Activated CD4-positive, alpha-beta T cell treated with anti-CD3 and anti-CD28 coated beads, Interleukin-2, amount 10 ng/mL, durations not matched to agents 24 days and 14 days (primary cell): ENCODE data around the gene IRF9. TPM values are rescaled to one million over a fixed set of nuclear protein-coding genes. Genes with fewer than 3 reads are reported as not detected.
A peak's percentile ranks its signal among the peaks of the same experiment; 100 is the strongest.

Source experiments
- DNase-seq: peaks from one replicate; pipeline ENCODE4 v3.0.0; 2022
- H3K27ac Mint-ChIP-seq: one replicate; pipeline ENCODE4 v1.8.0; 2022; ENCODE audit warnings: mild to moderate bottlenecking, mixed read lengths
- H3K27me3 Mint-ChIP-seq: one replicate; pipeline ENCODE4 v1.8.0; 2022; ENCODE audit warnings: mixed read lengths
- H3K36me3 Mint-ChIP-seq: one replicate; pipeline ENCODE4 v1.8.0; 2022; ENCODE audit warnings: low read depth, mild to moderate bottlenecking, mixed read lengths
- H3K4me1 Mint-ChIP-seq: one replicate; pipeline ENCODE4 v1.8.0; 2021; ENCODE audit warnings: mixed read lengths
- H3K4me3 Mint-ChIP-seq: one replicate; pipeline ENCODE4 v1.8.0; 2022; ENCODE audit warnings: mild to moderate bottlenecking, moderate library complexity, mixed read lengths
- H3K9me3 Mint-ChIP-seq: one replicate; pipeline ENCODE4 v1.8.0; 2021; ENCODE audit warnings: mixed read lengths
- intact Hi-C: fragments of 100-400 bp; cut with micrococcal nuclease; formaldehyde crosslinking; loops from one replicate; pipeline ENCODE4 v1.15.1; 2023
- total RNA-seq: library from RNA; stranded (reverse); gene quantifications from 2 replicates; pipeline ENCODE4 v1.2.3, GENCODE V29; 2022

The IRF9 gene
- total RNA-seq, 1 donor from 2014 or later, result 159 TPM

GRCh38 chr14:24123424-24124417 lies 37.3 kb upstream of the IRF9 start:
- Mint-ChIP-seq H3K9me3 (no peaks in the 10 kb centered on the region), H3K4me1 (peaks cover 2% of the 10 kb centered on the region), H3K36me3 (peaks cover 43% of the 10 kb centered on the region), H3K27ac (peak overlapping the region; percentile 26), H3K4me3 (no peak overlapping the region), H3K27me3 (no peaks in the 10 kb centered on the region)
- intact Hi-C loops, result no loop called here
- DNase-seq, result no peak

- peaks cover 27% of the 10 kb centered on the region for H3K36me3 Mint-ChIP-seq
- H3K4me1 Mint-ChIP-seq, result peaks cover 7% of the 10 kb centered on the region
- H3K4me3 Mint-ChIP-seq, result no peak overlapping the region
- intact Hi-C loops, result no loop called here
- H3K9me3 Mint-ChIP-seq, result no peaks in the 10 kb centered on the region
- no peaks in the 10 kb centered on the region for H3K27me3 Mint-ChIP-seq
- H3K27ac Mint-ChIP-seq, result no peak overlapping the region
- DNase-seq, result no peak
These were observed 34.1 kb upstream of the IRF9 start for GRCh38 chr14:24126939-24127338.

GRCh38 chr14:24127673-24128072 lies 33.4 kb upstream of the IRF9 start:
- no peak for DNase-seq
- Mint-ChIP-seq H3K4me3 (no peak overlapping the region), H3K36me3 (peaks cover 24% of the 10 kb centered on the region), H3K27ac (no peak overlapping the region), H3K9me3 (no peaks in the 10 kb centered on the region), H3K27me3 (no peaks in the 10 kb centered on the region), H3K4me1 (peaks cover 11% of the 10 kb centered on the region)
- intact Hi-C loops, result no loop called here

DNA sequence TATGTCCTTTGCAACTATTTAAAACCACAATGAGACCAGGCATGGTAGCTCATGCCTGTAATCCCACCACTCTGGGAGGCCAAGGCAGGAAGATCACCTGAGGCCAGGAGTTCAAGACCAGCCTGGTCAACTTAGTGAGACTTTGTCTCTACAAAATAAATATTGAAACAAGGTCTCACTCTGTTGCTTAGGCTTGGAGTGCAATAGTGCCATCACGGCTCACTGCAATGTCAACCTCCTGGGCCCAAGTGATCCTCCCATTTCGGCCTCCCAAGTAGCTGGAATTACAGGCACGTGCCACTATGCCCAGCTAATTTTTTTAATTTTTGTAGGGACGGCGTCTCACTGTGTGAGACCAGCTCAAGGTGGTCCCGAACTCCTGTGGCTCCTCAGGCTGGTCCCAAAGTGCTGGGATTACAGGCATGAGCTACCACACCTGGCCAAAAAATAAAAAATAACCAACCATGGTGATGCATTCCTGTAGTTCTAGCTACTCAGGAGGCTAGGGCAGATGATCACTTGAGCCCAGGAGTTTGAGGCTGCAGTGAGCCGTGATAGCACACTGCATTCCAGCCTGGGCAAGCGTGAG lies 31.6 kb upstream of the IRF9 start:
- Mint-ChIP-seq H3K4me1 (peaks cover 13% of the 10 kb centered on the region), H3K9me3 (no peaks in the 10 kb centered on the region), H3K36me3 (peaks cover 11% of the 10 kb centered on the region), H3K27ac (no peak overlapping the region), H3K27me3 (no peaks in the 10 kb centered on the region), H3K4me3 (no peak overlapping the region)
- DNase-seq, result no peak
- intact Hi-C loops, result no loop called here

- Mint-ChIP-seq H3K4me3 (no peak within 1 kb of the TSS), H3K4me1 (peaks cover 16% of the 10 kb centered on the region), H3K9me3 (no peaks in the 10 kb centered on the region), H3K27ac (no peak within 1 kb of the TSS), H3K36me3 (peaks cover 8% of the 10 kb centered on the region), H3K27me3 (no peaks in the 10 kb centered on the region)
- DNase-seq, result no peak
- intact Hi-C loops, result no loop called here
These were observed 30.7 kb upstream of the IRF9 start, which contains the start of gene FITM1 for GRCh38 chr14:24130380-24130716. TSS of gene FITM1 (plus strand) at chr14:24130659. CDS start at chr14:24131564, 905 bp downstream.

GRCh38 chr14:24130717-24131548 lies 30.1 kb upstream of the IRF9 start:
- H3K27me3 Mint-ChIP-seq, result no peaks in the 10 kb centered on the region
- no peak overlapping the region for H3K27ac Mint-ChIP-seq
- H3K9me3 Mint-ChIP-seq, result no peaks in the 10 kb centered on the region
- no peak overlapping the region for H3K4me3 Mint-ChIP-seq
- H3K4me1 Mint-ChIP-seq, result peaks cover 19% of the 10 kb centered on the region
- no peak for DNase-seq
- peaks cover 8% of the 10 kb centered on the region for H3K36me3 Mint-ChIP-seq
- intact Hi-C loops, result no loop called here

GRCh38 chr14:24131549-24131966 lies 29.5 kb upstream of the IRF9 start:
- Mint-ChIP-seq H3K4me1 (peaks cover 21% of the 10 kb centered on the region), H3K36me3 (peaks cover 10% of the 10 kb centered on the region), H3K4me3 (no peak overlapping the region), H3K27ac (peak overlapping the region; percentile 19), H3K9me3 (no peaks in the 10 kb centered on the region), H3K27me3 (no peaks in the 10 kb centered on the region)
- no peak for DNase-seq
- intact Hi-C loops, result no loop called here

DNA sequence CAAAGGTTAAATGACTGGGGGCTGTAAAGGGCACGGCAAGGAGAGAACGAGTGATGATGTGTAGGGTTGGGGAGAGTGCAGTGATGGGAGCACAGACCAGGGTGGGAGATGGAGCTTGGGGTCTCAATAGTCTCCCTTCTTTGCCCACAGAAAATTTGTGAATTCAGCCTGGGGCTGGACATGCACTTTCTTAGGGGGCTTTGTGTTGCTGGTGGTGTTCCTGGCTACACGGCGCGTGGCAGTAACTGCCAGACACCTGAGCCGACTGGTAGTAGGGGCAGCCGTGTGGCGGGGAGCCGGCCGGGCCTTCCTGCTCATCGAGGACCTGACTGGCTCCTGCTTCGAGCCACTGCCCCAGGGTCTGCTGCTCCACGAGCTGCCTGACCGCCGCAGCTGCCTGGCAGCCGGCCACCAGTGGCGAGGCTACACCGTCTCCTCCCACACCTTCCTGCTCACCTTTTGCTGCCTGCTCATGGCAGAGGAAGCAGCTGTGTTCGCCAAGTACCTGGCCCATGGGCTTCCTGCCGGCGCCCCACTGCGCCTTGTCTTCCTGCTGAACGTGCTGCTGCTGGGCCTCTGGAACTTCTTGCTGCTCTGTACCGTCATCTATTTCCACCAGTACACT lies 28.9 kb upstream of the IRF9 start:
- Mint-ChIP-seq H3K27ac (peak overlapping the region; percentile 50), H3K9me3 (no peaks in the 10 kb centered on the region), H3K4me3 (peak overlapping the region; percentile 24), H3K27me3 (no peaks in the 10 kb centered on the region), H3K4me1 (peaks cover 28% of the 10 kb centered on the region), H3K36me3 (peaks cover 16% of the 10 kb centered on the region)
- no peak for DNase-seq
- intact Hi-C loops, result no loop called here

DNA sequence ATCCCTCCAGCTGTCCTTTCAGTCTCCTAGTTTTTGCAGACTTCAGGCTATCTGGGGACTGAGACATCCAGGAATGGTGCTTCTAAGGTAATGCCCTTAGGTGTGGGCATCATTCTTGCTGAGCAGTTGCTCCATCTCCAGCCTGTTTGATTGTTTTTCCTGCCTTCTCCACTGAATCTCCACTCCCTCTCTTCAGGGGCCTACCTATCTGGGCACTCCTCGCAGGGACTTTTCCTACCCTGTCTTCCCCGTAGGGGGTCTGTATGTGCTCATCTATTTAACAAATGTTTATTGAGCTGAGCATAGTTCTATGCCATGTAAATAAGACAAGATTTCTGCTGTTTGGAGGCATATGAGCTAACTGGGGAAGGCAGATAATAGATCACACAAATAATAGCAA lies 28.1 kb upstream of the IRF9 start:
- peak overlapping the region; percentile 50 for H3K27ac Mint-ChIP-seq
- H3K4me3 Mint-ChIP-seq, result no peak overlapping the region
- no peak for DNase-seq
- no peaks in the 10 kb centered on the region for H3K27me3 Mint-ChIP-seq
- peaks cover 22% of the 10 kb centered on the region for H3K36me3 Mint-ChIP-seq
- peaks cover 30% of the 10 kb centered on the region for H3K4me1 Mint-ChIP-seq
- intact Hi-C loops, result no loop called here
- H3K9me3 Mint-ChIP-seq, result no peaks in the 10 kb centered on the region

DNA sequence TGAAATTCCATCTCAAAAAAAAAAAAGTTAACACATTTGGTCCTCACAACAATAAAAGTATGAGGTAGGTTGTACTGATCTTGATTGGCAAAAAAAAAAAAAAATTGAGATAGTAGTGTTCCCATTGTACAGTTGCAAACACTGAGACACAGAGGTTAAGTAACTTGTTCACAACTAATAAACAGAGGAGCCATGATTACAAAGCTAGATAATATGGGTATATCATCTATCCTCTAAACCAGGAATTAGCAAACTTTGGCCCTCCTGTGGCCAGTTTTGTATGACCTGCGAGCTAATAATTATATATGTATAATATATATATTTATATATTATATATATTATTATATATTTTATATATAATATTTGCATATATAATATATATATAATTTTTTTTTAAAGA lies 27.3 kb upstream of the IRF9 start:
- intact Hi-C loops, result no loop called here
- Mint-ChIP-seq H3K36me3 (peaks cover 30% of the 10 kb centered on the region), H3K4me1 (peaks cover 36% of the 10 kb centered on the region), H3K9me3 (no peaks in the 10 kb centered on the region), H3K4me3 (no peak overlapping the region), H3K27ac (no peak overlapping the region), H3K27me3 (no peaks in the 10 kb centered on the region)
- DNase-seq, result no peak

GRCh38 chr14:24135584-24135833 lies 25.6 kb upstream of the IRF9 start:
- H3K36me3 Mint-ChIP-seq, result peaks cover 45% of the 10 kb centered on the region
- no peak for DNase-seq
- intact Hi-C loops, result no loop called here
- H3K9me3 Mint-ChIP-seq, result no peaks in the 10 kb centered on the region
- no peaks in the 10 kb centered on the region for H3K27me3 Mint-ChIP-seq
- H3K4me3 Mint-ChIP-seq, result peak overlapping the region; percentile 94
- peaks cover 49% of the 10 kb centered on the region for H3K4me1 Mint-ChIP-seq
- H3K27ac Mint-ChIP-seq, result peak overlapping the region; percentile 93

DNA sequence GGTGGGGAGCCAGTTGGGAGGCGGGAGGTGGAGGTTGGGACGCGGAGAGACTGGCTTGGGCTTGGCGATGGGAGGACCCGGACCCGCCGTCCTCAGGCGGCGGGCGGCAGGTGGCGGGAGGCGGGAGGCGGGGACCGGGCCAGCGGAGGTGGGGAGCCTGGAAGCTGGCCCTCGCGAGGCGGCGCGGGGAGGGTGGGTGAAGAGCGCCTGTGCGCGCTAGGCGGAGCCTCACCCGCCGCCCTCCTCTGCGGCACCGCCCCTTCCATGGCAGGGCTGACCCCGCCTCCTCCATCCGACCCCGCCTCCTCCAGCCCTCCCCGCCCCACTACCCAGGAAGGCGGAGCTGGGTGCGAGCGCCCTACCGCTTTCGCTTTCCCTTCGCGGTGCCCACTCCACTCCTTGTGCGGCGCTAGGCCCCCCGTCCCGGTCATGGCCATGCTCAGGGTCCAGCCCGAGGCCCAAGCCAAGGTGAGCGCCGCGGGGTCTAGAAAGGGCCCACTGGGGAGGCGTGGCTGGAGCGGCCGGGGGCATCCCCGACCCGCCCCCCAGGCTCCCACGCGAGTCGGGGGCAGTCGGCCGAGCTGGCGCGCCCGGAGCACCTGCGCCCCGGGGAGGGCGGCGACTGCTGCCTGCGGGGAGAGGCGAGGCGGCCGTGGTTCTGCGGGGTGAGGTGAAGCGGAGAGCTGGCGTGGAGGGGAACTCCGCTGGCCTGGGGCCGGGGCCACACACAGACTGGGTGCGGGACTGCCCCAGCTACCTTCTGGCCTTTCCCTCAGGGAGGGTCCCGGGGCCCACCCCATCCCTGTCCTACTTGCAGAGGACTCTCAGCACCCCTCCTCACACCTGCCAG lies 25.0 kb upstream of the IRF9 start, which contains the start of gene PSME1:
Gene PSME1 (plus strand): TSS at position 361 of the 850 bp plus-strand sequence. CDS start 69 bp downstream, at position 430.
- Mint-ChIP-seq H3K27me3 (no peaks in the 10 kb centered on the region), H3K4me1 (peaks cover 49% of the 10 kb centered on the region), H3K36me3 (peaks cover 47% of the 10 kb centered on the region), H3K27ac (peak within 1 kb of the TSS; percentile 93), H3K4me3 (peak within 1 kb of the TSS; percentile 94), H3K9me3 (no peaks in the 10 kb centered on the region)
- DNase-seq, result peak; percentile 98
- intact Hi-C loops, result loop anchor here (1.0 kb wide), 4 partner anchors 10 to 77 kb away; partner anchors contain the start of genes CHMP4A, DCAF11, IRF9 and NRL
